SK-N-SH treated with all-trans-retinoic acid at 6 μM for 48 hours (cell line): ENCODE measurements around the gene OLFM1.

ENCODE experiments used
- ARNTL ChIP-seq: fragments of 450-650 bp; formaldehyde crosslinking; IDR thresholded peaks from 2 replicates; pipeline ENCODE4 v1.5.0; 2020; ENCODE audit warnings: low read depth, mild to moderate bottlenecking, moderate library complexity, borderline replicate concordance
- ESRRG ChIP-seq: fragments of 250-450 bp; sonication (Bioruptor Pico); IDR thresholded peaks from 2 replicates; pipeline ENCODE4 v1.6.1; 2021; ENCODE audit warnings: mild to moderate bottlenecking
- ISL1 ChIP-seq: fragments of 250-450 bp; sonication (Bioruptor Pico); IDR thresholded peaks from 2 replicates; pipeline ENCODE4 v2.1.2; 2022; ENCODE audit warnings: mild to moderate bottlenecking, moderate library complexity
- PATZ1 ChIP-seq: fragments of 250-450 bp; sonication (Bioruptor Pico); IDR thresholded peaks from 2 replicates; pipeline ENCODE4 v1.8.0; 2020; ENCODE audit warnings: mild to moderate bottlenecking, moderate library complexity, borderline replicate concordance
- RARB ChIP-seq: fragments of 250-450 bp; sonication (Bioruptor Pico); IDR thresholded peaks from 2 replicates; pipeline ENCODE4 v1.8.0; 2021; ENCODE audit warnings: mild to moderate bottlenecking, moderate library complexity
- SNAI2 ChIP-seq: fragments of 250-450 bp; sonication (Bioruptor Pico); IDR thresholded peaks from 2 replicates; pipeline ENCODE4 v1.5.0; 2020; ENCODE audit warnings: mild to moderate bottlenecking, moderate library complexity
- ZC3H10 ChIP-seq: fragments of 250-450 bp; sonication (Bioruptor Pico); IDR thresholded peaks from 2 replicates; pipeline ENCODE4 v1.5.1; 2021; ENCODE audit warnings: mild to moderate bottlenecking, moderate library complexity
- ZFP3 ChIP-seq: fragments of 250-450 bp; sonication (Bioruptor Pico); IDR thresholded peaks from 2 replicates; pipeline ENCODE4 v1.5.0; 2020; ENCODE audit warnings: mild to moderate bottlenecking, moderate library complexity
- ZFP30 ChIP-seq: fragments of 450-650 bp; formaldehyde crosslinking; IDR thresholded peaks from 2 replicates; pipeline ENCODE4 v1.5.0; 2022; ENCODE audit warnings: mild to moderate bottlenecking, moderate library complexity
- ZNF8 ChIP-seq: fragments of 450-650 bp; formaldehyde crosslinking; IDR thresholded peaks from 2 replicates; pipeline ENCODE4 v1.5.0; 2020; ENCODE audit warnings: mild to moderate bottlenecking, moderate library complexity

- no peak for TF ChIP-seq ZFP30 (CRISPR knock-in tag)
- TF ChIP-seq ZC3H10 (CRISPR knock-in tag), result no peak
- TF ChIP-seq ZFP3 (CRISPR knock-in tag), result no peak
- no peak for TF ChIP-seq ARNTL (CRISPR knock-in tag)
- TF ChIP-seq RARB, result no peak
- TF ChIP-seq ESRRG (CRISPR knock-in tag), result no peak
- no peak for TF ChIP-seq ZNF8 (CRISPR knock-in tag)
- TF ChIP-seq ISL1 (CRISPR knock-in tag), result no peak
- no peak for TF ChIP-seq PATZ1 (CRISPR knock-in tag)
- no peak for TF ChIP-seq SNAI2 (CRISPR knock-in tag)
Observed at GRCh38 chr9:135056541-135056940, 30.9 kb upstream of the OLFM1 start.
